Endometrial microvascular endothelial cells (primary cell): ENCODE measurements around the gene AKR7A3. TPM values are rescaled to one million over a fixed set of nuclear protein-coding genes. Genes with fewer than 3 reads are reported as not detected.
"Not testable (repeated sequence)": the region's sequence is repeated elsewhere in the genome, so short reads cannot be mapped to it uniquely, and the experiment has no call there.

Source experiments
- in situ Hi-C: cut with HindIII; loops from 2 replicates; pipeline ENCODE4 v1.10.0; 2017; ENCODE audit warnings: low sequenced_read_pairs, low pct_unique_long_range_greater_than_20kb; ENCODE audit errors: inconsistent ontology term
- total RNA-seq: library from RNA; depleted of rRNA; stranded (reverse); fragments of >200 nt; gene quantifications from one replicate; pipeline ENCODE4 v1.2.3, GENCODE V29; 2015; ENCODE audit errors: inconsistent ontology term

Gene AKR7A3
- total RNA-seq, 1 donor from 2014 or later: not detected

- in situ Hi-C loops: no loop called here
Observed at GRCh38 chr1:19307794-19308508, 19.4 kb upstream of the AKR7A3 start.

- in situ Hi-C loops: no loop called here
Observed at GRCh38 chr1:19306941-19307340, 18.4 kb upstream of the AKR7A3 start.

- in situ Hi-C loops: no loop called here
Observed at GRCh38 chr1:19305880-19306279, 17.3 kb upstream of the AKR7A3 start.

GRCh38 chr1:19304081-19304480, 15.5 kb upstream of the AKR7A3 start:
- in situ Hi-C loops: not testable (repeated sequence)

- in situ Hi-C loops: no loop called here
Observed at GRCh38 chr1:19300211-19300610, 11.6 kb upstream of the AKR7A3 start.

- in situ Hi-C loops: no loop called here
Observed at GRCh38 chr1:19294638-19295037, 6.1 kb upstream of the AKR7A3 start.

- in situ Hi-C loops: no loop called here
Observed at GRCh38 chr1:19289244-19289643, 674 bp upstream of the AKR7A3 start.

- in situ Hi-C loops: no loop called here
Observed at GRCh38 chr1:19287436-19288185, 959 bp downstream of the AKR7A3 start.

- in situ Hi-C loops: not testable (repeated sequence)
Observed at GRCh38 chr1:19285807-19286206, 2.8 kb downstream of the AKR7A3 start.

- in situ Hi-C loops: not testable (repeated sequence)
Observed at GRCh38 chr1:19285366-19285765, 3.2 kb downstream of the AKR7A3 start.

- in situ Hi-C loops: no loop called here
Observed at GRCh38 chr1:19284881-19285280, 3.7 kb downstream of the AKR7A3 start.

GRCh38 chr1:19283891-19284290, 4.7 kb downstream of the AKR7A3 start:
- in situ Hi-C loops: no loop called here

GRCh38 chr1:19274636-19275035, 13.9 kb downstream of the AKR7A3 start:
- in situ Hi-C loops: no loop called here

- in situ Hi-C loops: not testable (repeated sequence)
Observed at GRCh38 chr1:19273844-19274531, 14.6 kb downstream of the AKR7A3 start.

- in situ Hi-C loops: no loop called here
Observed at GRCh38 chr1:19273106-19273843, 15.3 kb downstream of the AKR7A3 start.

- in situ Hi-C loops: no loop called here
Observed at GRCh38 chr1:19272064-19272463, 16.5 kb downstream of the AKR7A3 start.

- in situ Hi-C loops: not testable (repeated sequence)
Observed at GRCh38 chr1:19270343-19270730, 18.2 kb downstream of the AKR7A3 start.

GRCh38 chr1:19269427-19270342, 18.9 kb downstream of the AKR7A3 start:
- in situ Hi-C loops: not testable (repeated sequence)
